H1 (cell line): ENCODE data around the gene ZNF629. TPM values are rescaled to one million over a fixed set of nuclear protein-coding genes. Genes with fewer than 3 reads are reported as not detected.

ENCODE experiments used
- CTCF ChIA-PET: fragments of 300-600 bp; sonication (Branson Sonifier 250); formaldehyde crosslinking; loops from one replicate; lab custom pipeline; 2021; ENCODE audit not compliant: partially characterized antibody; lab: Charles Lee
- POLR2A ChIA-PET: fragments of 300-600 bp; sonication (Branson Sonifier 250); formaldehyde crosslinking; loops from one replicate; lab custom pipeline; 2021; ENCODE audit warnings: inconsistent platforms; ENCODE audit not compliant: partially characterized antibody; lab: Charles Lee
- DNase-seq, 2 experiments: peaks; one replicate each; pipeline versions ENCODE4 v3.0.0 to v3.0.0-alpha.2; 2010 to 2022; ENCODE audit warnings: low spot score in 2 of 2, low read depth in 1 of 2, mixed read lengths in 1 of 2
- FAIRE-seq: peaks from 2 replicates; lab custom pipeline; 2011; peaks lifted over from hg19 to GRCh38; lab: Jason Lieb, UNC
- H2AFZ ChIP-seq: 2 replicates; pipeline ENCODE4 v1.8.1; 2012; ENCODE audit warnings: low read length, inconsistent platforms
- H2AK5ac ChIP-seq: 2 replicates; pipeline ENCODE4 v1.6.1; 2013; ENCODE audit warnings: low read depth, low read length
- H2BK120ac ChIP-seq: replicated peaks from 2 replicates; pipeline ENCODE3; 2013; ENCODE audit warnings: low read depth, low read length, inconsistent platforms
- H2BK12ac ChIP-seq: 2 replicates; pipeline ENCODE4 v1.6.1; 2013; ENCODE audit warnings: low read depth, low read length
- H2BK15ac ChIP-seq: 2 replicates; pipeline ENCODE4 v1.6.1; 2013; ENCODE audit warnings: low read length
- H2BK20ac ChIP-seq: 2 replicates; pipeline ENCODE4 v1.6.1; 2013; ENCODE audit warnings: low read length
- H2BK5ac ChIP-seq: 2 replicates; pipeline ENCODE4 v1.6.1; 2013; ENCODE audit warnings: low read depth, low read length
- H3K14ac ChIP-seq: 2 replicates; pipeline ENCODE4 v1.6.1; 2013; ENCODE audit warnings: inconsistent platforms; ENCODE audit not compliant: insufficient read length
- H3K18ac ChIP-seq: 2 replicates; pipeline ENCODE4 v1.6.1; 2013; ENCODE audit warnings: low read length; ENCODE audit errors: extremely low read depth
- H3K23ac ChIP-seq: 2 replicates; pipeline ENCODE4 v1.6.1; 2013; ENCODE audit warnings: inconsistent platforms; ENCODE audit not compliant: insufficient read length
- H3K23me2 ChIP-seq: 2 replicates; pipeline ENCODE4 v1.6.1; 2013; ENCODE audit warnings: low read depth, low read length
- H3K27ac ChIP-seq: 2 replicates; pipeline ENCODE4 v1.6.1; 2011; ENCODE audit warnings: low read depth, low read length, inconsistent platforms
- H3K27me3 ChIP-seq, 4 experiments: replicated peaks in 1 of 4; 1 replicate in 1 of 4; 2 replicates in 3 of 4; pipeline versions ENCODE4 v1.6.1 to v1.8.1; 2011 to 2013; ENCODE audit warnings: low read length in 3 of 4, mild to moderate bottlenecking in 3 of 4, inconsistent platforms in 2 of 4, mixed read lengths in 2 of 4, moderate library complexity in 1 of 4; ENCODE audit not compliant: control insufficient read depth in 3 of 4, insufficient read depth in 3 of 4; ENCODE audit errors: extremely low read depth in 1 of 4
- H3K36me3 ChIP-seq, 4 experiments: 2 replicates each; pipeline versions ENCODE4 v1.6.1 to v1.8.1; 2011 to 2013; ENCODE audit warnings: mild to moderate bottlenecking in 4 of 4, low read length in 3 of 4, moderate library complexity in 2 of 4, control low read depth in 1 of 4, inconsistent platforms in 1 of 4; ENCODE audit not compliant: insufficient read depth in 4 of 4, control insufficient read depth in 2 of 4
- H3K4ac ChIP-seq: replicated peaks from 2 replicates; pipeline ENCODE3; 2013; ENCODE audit warnings: low read length, low read depth, mixed read lengths, inconsistent platforms; ENCODE audit not compliant: insufficient read length
- H3K4me1 ChIP-seq, 4 experiments: replicated peaks in 1 of 4; 1 replicate in 1 of 4; 2 replicates in 3 of 4; pipeline versions ENCODE4 v1.6.1 to v1.8.1; 2011 to 2013; ENCODE audit warnings: low read length in 3 of 4, inconsistent platforms in 2 of 4, mixed read lengths in 1 of 4; ENCODE audit not compliant: insufficient read depth in 4 of 4, control insufficient read depth in 3 of 4
- H3K4me2 ChIP-seq, 2 experiments: 2 replicates each; pipeline versions ENCODE4 v1.6.1 to v1.8.1; 2011 to 2013; ENCODE audit warnings: low read depth in 2 of 2, low read length in 2 of 2, control low read depth in 1 of 2, inconsistent platforms in 1 of 2, mild to moderate bottlenecking in 1 of 2; ENCODE audit not compliant: insufficient read depth in 1 of 2
- H3K4me3 ChIP-seq, 4 experiments: fragments of 200-600, 300-600 bp in 1 of 4; sonication (generic), shearing (Covaris generic), sonication (Bioruptor Twin) in 1 of 4; 2 replicates each; pipeline versions ENCODE4 v1.5.1 to v1.8.1; 2011 to 2016; ENCODE audit warnings: low read length in 4 of 4, low read depth in 3 of 4, control low read depth in 2 of 4, inconsistent platforms in 2 of 4, mild to moderate bottlenecking in 2 of 4, mixed read lengths in 1 of 4, moderate library complexity in 1 of 4; ENCODE audit not compliant: insufficient read depth in 2 of 4; ENCODE audit errors: extremely low read depth in 1 of 4
- H3K56ac ChIP-seq: replicated peaks from 2 replicates; pipeline ENCODE3; 2013; ENCODE audit warnings: low read depth, mild to moderate bottlenecking, mixed read lengths, low read length, inconsistent platforms; ENCODE audit not compliant: insufficient read length
- H3K79me1 ChIP-seq: 2 replicates; pipeline ENCODE4 v1.6.1; 2013; ENCODE audit warnings: low read depth, low read length, control low read depth
- H3K79me2 ChIP-seq, 2 experiments: 2 replicates each; pipeline versions ENCODE4 v1.6.1 to v1.8.1; 2012 to 2013; ENCODE audit warnings: low read length in 2 of 2, mild to moderate bottlenecking in 2 of 2, inconsistent platforms in 1 of 2; ENCODE audit not compliant: insufficient read depth in 2 of 2, control insufficient read depth in 1 of 2
- H3K9ac ChIP-seq, 4 experiments: replicated peaks in 1 of 4; 1 replicate in 1 of 4; 2 replicates in 3 of 4; pipeline versions ENCODE4 v1.6.1 to v1.8.1; 2011 to 2013; ENCODE audit warnings: low read depth in 3 of 4, low read length in 3 of 4, control low read depth in 2 of 4, mild to moderate bottlenecking in 2 of 4, moderate library complexity in 2 of 4, inconsistent platforms in 1 of 4; ENCODE audit errors: extremely low read depth in 1 of 4
- H3K9me3 ChIP-seq, 2 experiments: 2 replicates each; pipeline versions ENCODE4 v1.6.1 to v1.8.1; 2012 to 2013; ENCODE audit warnings: mild to moderate bottlenecking in 2 of 2, moderate library complexity in 2 of 2, control low read depth in 1 of 2, inconsistent platforms in 1 of 2, low read depth in 1 of 2, low read length in 1 of 2, mixed read lengths in 1 of 2; ENCODE audit not compliant: insufficient read depth in 2 of 2
- H4K20me1 ChIP-seq, 2 experiments: replicated peaks in 1 of 2; 2 replicates each; pipeline versions ENCODE3 to v1.8.1; 2011 to 2013; ENCODE audit warnings: inconsistent platforms in 2 of 2, low read length in 2 of 2, mild to moderate bottlenecking in 1 of 2; ENCODE audit not compliant: insufficient read depth in 2 of 2, control insufficient read depth in 1 of 2
- H4K5ac ChIP-seq: 2 replicates; pipeline ENCODE4 v1.6.1; 2013; ENCODE audit warnings: low read length, low read depth, mixed read lengths, inconsistent platforms; ENCODE audit not compliant: insufficient read length
- H4K8ac ChIP-seq: 2 replicates; pipeline ENCODE4 v1.8.0; 2013; ENCODE audit warnings: mild to moderate bottlenecking, moderate library complexity, low read length, inconsistent platforms; ENCODE audit not compliant: insufficient read depth; ENCODE audit errors: extremely low read depth
- H4K91ac ChIP-seq: replicated peaks from 2 replicates; pipeline ENCODE3; 2013; ENCODE audit warnings: low read length, mixed read lengths, inconsistent platforms; ENCODE audit not compliant: insufficient read length
- CHD1 ChIP-seq: IDR thresholded peaks from 2 replicates; pipeline ENCODE4 v1.6.1; 2012; ENCODE audit warnings: low read depth, low read length, improper control_type of control experiment
- NANOG ChIP-seq: IDR thresholded peaks from 2 replicates; pipeline ENCODE4 v1.6.1; 2011; ENCODE audit warnings: low read length, low read depth, mild to moderate bottlenecking, inconsistent platforms; ENCODE audit not compliant: insufficient read depth, poor library complexity, severe bottlenecking
- SP1 ChIP-seq: IDR thresholded peaks from 2 replicates; pipeline ENCODE4 v1.6.1; 2011; ENCODE audit warnings: low read depth, low read length
- SRF ChIP-seq: IDR thresholded peaks from 2 replicates; pipeline ENCODE4 v1.6.1; 2011; ENCODE audit warnings: mild to moderate bottlenecking, low read depth, low read length, moderate library complexity
- WGBS, 2 experiments: shearing (Covaris generic) in 1 of 2; methylation state at CpG; one replicate each; pipeline versions ENCODE4 v1.1.6 to v1.1.7; 2013 to 2015; ENCODE audit warnings: low lambda C conversion rate in 2 of 2, mixed read lengths in 2 of 2, inconsistent platforms in 1 of 2, low coverage in 1 of 2, missing lambda C conversion rate in 1 of 2; ENCODE audit not compliant: insufficient replicate concordance in 2 of 2, insufficient coverage in 1 of 2, insufficient read length in 1 of 2; ENCODE audit errors: extremely low coverage in 1 of 2, missing lambda C conversion rate in 1 of 2; 5-methylcytosine and 5-hydroxymethylcytosine counted together
- polyA plus RNA-seq, 7 experiments: library from polyadenylated mRNA; depleted of rRNA in 3 of 7; stranded (reverse) in 5 of 7; unstranded in 2 of 7; fragments of >200 nt in 5 of 7; fragments of 200-250 nt in 2 of 7; gene quantifications; 1 replicate in 5 of 7; 2 replicates in 1 of 7; 4 replicates in 1 of 7; pipeline versions ENCODE4 v1.2.1 to v1.2.3, GENCODE V29; 2011 to 2013; ENCODE audit warnings: missing spikeins in 2 of 7, mixed read lengths in 2 of 7
- total RNA-seq: library from RNA; stranded (reverse); fragmentation: NEBNext Ultra II Directional; extraction: Animal tissue kit (Norgen Biotek cat#: 25700); gene quantifications from 2 replicates; pipeline ENCODE4 v1.2.1, GENCODE V29; 2021

Gene ZNF629
- total and polyA plus RNA-seq, 2 of the 8 experiments (the other 6 are each of a cell fraction or from before 2014, with no cell fraction given): 11.0 to 19.5 TPM

DNA sequence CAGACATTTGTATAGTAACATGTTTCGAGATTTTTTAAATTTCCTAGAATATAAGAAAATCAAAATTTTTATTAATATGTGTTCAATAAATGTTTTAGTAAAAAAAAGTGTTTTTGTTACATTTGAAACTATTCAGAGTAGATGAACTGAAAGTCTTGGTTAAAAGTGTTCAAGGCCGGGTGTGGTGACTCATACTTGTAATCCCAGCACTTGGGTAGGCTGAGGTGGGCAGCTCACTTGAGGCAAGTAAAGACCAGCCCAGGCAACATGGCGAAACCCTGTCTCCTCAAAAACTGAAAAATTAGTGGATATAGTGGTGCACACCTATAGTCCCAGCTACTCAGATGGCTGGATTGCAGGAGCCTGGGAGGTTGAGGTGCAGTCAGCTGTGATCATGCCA, 55.6 kb downstream of the ZNF629 start:
- no peaks in the 10 kb centered on the region for H3K79me1 ChIP-seq
- no peak overlapping the region for H3K23ac ChIP-seq
- ChIA-PET CTCF (no interaction called here), POLR2A (interaction anchor here (1.0 to 2.7 kb wide), 10 partner anchors 9 to 56 kb away, joined by 3 to 21 read pairs (median 4); partner anchors contain the start of genes PHKG2 and ZNF629)
- H2AK5ac ChIP-seq: no peak overlapping the region
- H4K8ac ChIP-seq: no peak overlapping the region
- WGBS, 2 experiments: 84% methylated on average over 3 of the region's 3 CpGs; no CpG with 5 or more reads in 1 of the 2 experiments
- no peak overlapping the region for H3K56ac ChIP-seq
- H3K23me2 ChIP-seq: no peaks in the 10 kb centered on the region
- H3K4me2 ChIP-seq: no peak overlapping the region
- peaks cover 0 to 4% of the 10 kb centered on the region in 2 experiments for H4K20me1 ChIP-seq
- H3K27me3 ChIP-seq: no peaks in the 10 kb centered on the region
- no peak overlapping the region for H2BK15ac ChIP-seq
- H3K18ac ChIP-seq: no peak overlapping the region
- DNase-seq (no peak), FAIRE-seq (no peak)
- H3K9ac ChIP-seq: no peak overlapping the region
- TF ChIP-seq NANOG (no peak), CHD1 (no peak), SRF (no peak), SP1 (no peak)
- H3K4me3 ChIP-seq: no peak overlapping the region
- H2BK12ac ChIP-seq: no peak overlapping the region
- H2BK20ac ChIP-seq: no peak overlapping the region
- H3K9me3 ChIP-seq: no peaks in the 10 kb centered on the region
- peaks cover 0 to 3% (median 3%) of the 10 kb centered on the region in 4 experiments; a peak in 2 of 7 replicates for H3K4me1 ChIP-seq
- H3K14ac ChIP-seq: no peak overlapping the region
- no peak overlapping the region for H3K4ac ChIP-seq
- H3K27ac ChIP-seq: no peak overlapping the region
- H4K91ac ChIP-seq: no peak overlapping the region
- H2BK120ac ChIP-seq: no peak overlapping the region
- H2AFZ ChIP-seq: no peak overlapping the region
- H3K36me3 ChIP-seq: peaks cover 21 to 52% (median 41%) of the 10 kb centered on the region in 4 experiments
- no peaks in the 10 kb centered on the region; a peak in 1 of 4 replicates for H3K79me2 ChIP-seq
- no peak overlapping the region for H2BK5ac ChIP-seq
- no peak overlapping the region for H4K5ac ChIP-seq
